T-cell (primary cell): ENCODE results near the gene KRTAP3-2. TPM values are rescaled to one million over a fixed set of nuclear protein-coding genes. Genes with fewer than 3 reads are reported as not detected.
"Not testable (repeated sequence)": the region's sequence is repeated elsewhere in the genome, so short reads cannot be mapped to it uniquely, and the experiment has no call there.

ENCODE experiments used
- ATAC-seq, 4 experiments: fragments of 200-7000 bp in 3 of 4; fragments of 150-1000 bp in 1 of 4; cut with Tn5 transposase; replicated peaks in 1 of 4; 1 replicate in 3 of 4; 2 replicates in 1 of 4; pipeline ENCODE4 v1.10.0; 2021; ENCODE audit warnings: moderate library complexity in 3 of 4, mild to moderate bottlenecking in 2 of 4, moderate number of reproducible peaks in 1 of 4
- CTCF ChIA-PET, 2 donors: fragments of 300-600 bp; sonication (Branson Sonifier 250); formaldehyde crosslinking; loops; one replicate each; lab custom pipeline; 2022; ENCODE audit warnings: antibody characterized with exemption in 2 of 2; lab: Charles Lee
- POLR2A ChIA-PET, 2 donors: fragments of 300-600 bp; sonication (Branson Sonifier 250); formaldehyde crosslinking; loops; one replicate each; lab custom pipeline; 2022; ENCODE audit warnings: antibody characterized with exemption in 2 of 2; lab: Charles Lee
- DNase-seq, 35 experiments: peaks; one replicate each; pipeline versions ENCODE4 v3.0.0 to v3.0.0-alpha.2; 2013 to 2023
- H3K27ac ChIP-seq: one replicate; pipeline ENCODE4 v1.5.1; 2013; ENCODE audit warnings: low read length
- H3K27me3 ChIP-seq, 2 experiments: replicated peaks in 1 of 2; 1 replicate in 1 of 2; 2 replicates in 1 of 2; pipeline versions ENCODE4 v1.6.1 to v1.7.0; 2013; ENCODE audit warnings: low read length in 1 of 2, mixed read lengths in 1 of 2; ENCODE audit not compliant: control insufficient read depth in 2 of 2, insufficient read depth in 2 of 2; ENCODE audit errors: extremely low read depth in 1 of 2
- H3K36me3 ChIP-seq, 2 donors: 1 replicate in 1 of 2; 2 replicates in 1 of 2; pipeline versions ENCODE4 v1.6.1 to v1.7.0; 2013; ENCODE audit warnings: low read length in 1 of 2; ENCODE audit not compliant: control insufficient read depth in 2 of 2, insufficient read depth in 1 of 2; ENCODE audit errors: extremely low read depth in 1 of 2
- H3K4me1 ChIP-seq, 2 experiments: 1 replicate in 1 of 2; 2 replicates in 1 of 2; pipeline versions ENCODE4 v1.6.1 to v1.7.0; 2013; ENCODE audit warnings: low read length in 2 of 2, mixed read lengths in 1 of 2; ENCODE audit not compliant: insufficient read depth in 2 of 2, control insufficient read depth in 1 of 2; ENCODE audit errors: extremely low read depth in 1 of 2
- H3K4me3 ChIP-seq, 2 donors: 1 replicate in 1 of 2; 2 replicates in 1 of 2; pipeline versions ENCODE4 v1.5.1 to v1.7.0; 2013; ENCODE audit warnings: mild to moderate bottlenecking in 2 of 2, low read length in 1 of 2, moderate library complexity in 1 of 2; ENCODE audit not compliant: control insufficient read depth in 1 of 2; ENCODE audit errors: extremely low read depth in 1 of 2
- H3K9me3 ChIP-seq: 2 replicates; pipeline ENCODE4 v1.7.0; 2013
- H3K27ac Mint-ChIP-seq, 2 donors: one replicate each; pipeline ENCODE4 v1.8.0; 2020 to 2021; ENCODE audit warnings: mild to moderate bottlenecking in 2 of 2, mixed read lengths in 2 of 2
- H3K27me3 Mint-ChIP-seq, 2 donors: one replicate each; pipeline ENCODE4 v1.8.0; 2021 to 2022; ENCODE audit warnings: mixed read lengths in 2 of 2
- H3K36me3 Mint-ChIP-seq: one replicate; pipeline ENCODE4 v1.8.0; 2021; ENCODE audit warnings: mixed read lengths
- H3K4me1 Mint-ChIP-seq, 3 donors: one replicate each; pipeline ENCODE4 v1.8.0; 2020 to 2022; ENCODE audit warnings: mixed read lengths in 3 of 3, mild to moderate bottlenecking in 1 of 3
- H3K4me3 Mint-ChIP-seq, 3 donors: one replicate each; pipeline ENCODE4 v1.8.0; 2020 to 2022; ENCODE audit warnings: mild to moderate bottlenecking in 3 of 3, mixed read lengths in 3 of 3, moderate library complexity in 3 of 3
- H3K9me3 Mint-ChIP-seq, 3 donors: one replicate each; pipeline ENCODE4 v1.8.0; 2020 to 2022; ENCODE audit warnings: mixed read lengths in 3 of 3
- WGBS: methylation state at CpG from one replicate; pipeline ENCODE4 v1.1.5; 2013; ENCODE audit warnings: missing lambda C conversion rate; ENCODE audit not compliant: insufficient coverage; 5-methylcytosine and 5-hydroxymethylcytosine counted together
- total RNA-seq, 35 experiments: library from RNA in 6 of 35; stranded (reverse) in 6 of 35; fragments of 120-200 nt in 1 of 35; gene quantifications; one replicate each; pipeline versions ENCODE4 v1.2.1 to v1.2.4 and lab custom pipeline; 2013 to 2026

KRTAP3-2 gene
- total RNA-seq, 5 donors from 2014 or later (not counting 1 experiment from before 2014, with no cell fraction given) = not detected

DNA sequence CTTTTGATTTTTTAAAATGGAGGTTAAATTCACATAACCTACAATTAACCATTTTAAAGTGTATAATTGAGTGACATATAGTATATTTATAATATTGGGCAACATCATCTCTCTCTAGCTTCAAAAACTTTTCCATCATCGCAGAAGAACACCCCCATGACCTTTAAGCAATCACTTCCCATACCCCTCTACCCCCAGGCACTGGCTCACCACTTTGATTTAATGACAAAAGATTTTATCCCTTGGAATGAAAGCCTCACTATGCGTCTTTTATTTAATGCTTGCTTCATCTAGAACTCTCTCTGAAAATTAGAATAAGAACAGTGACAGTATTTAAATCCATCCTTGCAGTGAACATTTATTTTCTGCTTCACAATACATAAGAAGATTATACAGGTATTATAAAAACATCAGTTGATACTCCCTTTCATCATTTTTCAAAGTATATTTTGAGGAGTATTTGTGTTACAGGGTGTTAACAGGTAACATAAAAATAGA lies 38.2 kb upstream of the KRTAP3-2 start:
- no peak overlapping the region for H3K27ac ChIP-seq
- ATAC-seq (no peak), DNase-seq (no peak)
- Mint-ChIP-seq H3K4me3 (no peak overlapping the region), H3K27me3 (peaks cover 22 to 25% of the 10 kb centered on the region in 2 donors), H3K9me3 (peaks cover 0 to 6% (median 0%) of the 10 kb centered on the region in 3 donors), H3K27ac (no peak overlapping the region), H3K4me1 (no peaks in the 10 kb centered on the region), H3K36me3 (no peaks in the 10 kb centered on the region)
- ChIA-PET CTCF (no interaction called here), POLR2A (no interaction called here)
- no peak overlapping the region for H3K4me3 ChIP-seq
- no peaks in the 10 kb centered on the region for H3K36me3 ChIP-seq
- H3K9me3 ChIP-seq = peaks cover 3% of the 10 kb centered on the region
- 83% methylated on average over 1 of the region's 2 CpGs for WGBS
- no peaks in the 10 kb centered on the region for H3K4me1 ChIP-seq
- H3K27me3 ChIP-seq = peaks cover 0 to 7% of the 10 kb centered on the region in 2 experiments

DNA sequence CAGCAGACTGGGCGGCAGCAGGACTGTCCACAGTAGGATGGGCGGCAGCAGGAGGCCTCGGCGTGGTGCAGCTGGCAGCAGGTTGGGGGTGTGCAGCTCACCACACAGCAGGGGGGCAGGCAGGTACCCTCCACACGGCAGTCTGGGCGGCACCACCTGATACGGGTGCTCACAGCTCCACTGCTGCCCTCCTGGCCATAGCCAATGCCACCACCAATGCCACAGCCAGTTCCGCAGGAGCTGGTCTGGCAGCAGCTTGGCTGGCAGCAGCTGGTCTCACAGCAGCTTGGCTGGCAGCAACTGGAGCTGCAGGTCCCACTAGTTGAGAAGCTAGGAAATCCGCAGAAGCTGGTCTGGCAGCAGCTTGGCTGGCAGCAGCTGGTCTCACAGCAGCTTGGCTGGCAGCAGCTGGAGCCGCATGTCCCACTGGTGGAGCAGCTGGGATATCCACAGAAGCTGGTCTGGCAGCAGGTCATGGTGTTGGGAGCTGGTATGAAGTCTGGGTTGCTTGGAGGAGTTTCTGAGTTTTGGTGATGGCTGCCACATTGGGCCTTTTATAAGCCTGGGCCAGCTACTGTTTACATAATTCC lies 34.7 kb upstream of the KRTAP3-2 start, which contains the start of gene KRTAP1-3:
Gene KRTAP1-3, minus strand, starts transcription at position 529 of the 590 bp plus-strand sequence. Its CDS starts 53 bp downstream, at position 476.
- H3K4me3 ChIP-seq, DNase-seq, ATAC-seq, H3K9me3 Mint-ChIP-seq, POLR2A ChIA-PET, H3K27me3 ChIP-seq, H3K27ac Mint-ChIP-seq, H3K4me1 Mint-ChIP-seq, H3K9me3 ChIP-seq, H3K27ac ChIP-seq, CTCF ChIA-PET, H3K4me1 ChIP-seq, H3K4me3 Mint-ChIP-seq, H3K36me3 ChIP-seq, H3K36me3 Mint-ChIP-seq: not testable (repeated sequence)
- peaks cover 18 to 28% of the 10 kb centered on the region in 2 donors for H3K27me3 Mint-ChIP-seq
- WGBS = 84% methylated on average over 7 of the region's 10 CpGs

DNA sequence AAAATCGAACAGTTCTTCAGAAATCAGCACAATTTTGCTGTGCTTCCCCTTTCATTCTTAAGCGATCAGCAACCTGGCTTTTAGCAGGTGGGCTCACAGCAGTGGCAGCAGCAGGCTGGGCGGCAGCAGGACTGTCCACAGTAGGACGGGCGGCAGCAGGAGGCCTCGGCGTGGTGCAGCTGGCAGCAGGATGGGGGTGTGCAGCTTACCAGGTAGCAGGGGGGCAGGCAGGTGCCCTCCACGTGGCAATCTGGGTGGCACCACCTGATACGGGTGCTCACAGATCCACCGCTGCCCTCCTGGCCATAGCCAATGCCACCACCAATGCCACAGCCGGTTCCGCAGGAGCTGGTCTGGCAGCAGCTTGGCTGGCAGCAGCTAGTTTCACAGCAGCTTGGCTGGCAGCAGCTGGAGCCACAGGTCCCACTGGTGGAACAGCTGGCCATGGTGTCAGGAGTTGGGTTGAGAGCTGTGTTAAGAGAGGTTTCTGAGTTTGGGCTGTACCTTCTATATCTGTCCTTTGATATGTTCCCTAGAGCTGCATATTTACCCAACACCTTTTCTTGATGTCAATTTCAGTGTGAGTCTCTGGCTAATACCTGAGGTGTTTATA lies 30.0 kb upstream of the KRTAP3-2 start, which contains the start of gene KRTAP1-4:
Gene KRTAP1-4, minus strand, starts transcription at position 563 of the 613 bp plus-strand sequence. Its CDS starts 117 bp downstream, at position 446.
- no peaks in the 10 kb centered on the region for H3K36me3 ChIP-seq
- H3K36me3 Mint-ChIP-seq = no peaks in the 10 kb centered on the region
- POLR2A ChIA-PET = no interaction called here
- H3K4me1 Mint-ChIP-seq = no peaks in the 10 kb centered on the region
- no peak for DNase-seq
- no peak within 1 kb of the TSS for H3K27ac ChIP-seq
- 68% methylated on average over 12 of the region's 12 CpGs for WGBS
- H3K4me1 ChIP-seq = no peaks in the 10 kb centered on the region
- no peaks in the 10 kb centered on the region for H3K9me3 Mint-ChIP-seq
- peaks cover 0 to 19% of the 10 kb centered on the region in 2 experiments for H3K27me3 ChIP-seq
- no peak within 1 kb of the TSS for H3K4me3 Mint-ChIP-seq
- CTCF ChIA-PET = interaction anchor here (0.6 kb wide), 2 partner anchors 61 to 520 kb away, joined by 3 read pairs; no protein-coding TSS in a partner anchor
- H3K9me3 ChIP-seq = no peaks in the 10 kb centered on the region
- H3K27ac Mint-ChIP-seq = no peak within 1 kb of the TSS
- ATAC-seq = no peak
- no peak within 1 kb of the TSS for H3K4me3 ChIP-seq
- H3K27me3 Mint-ChIP-seq = peaks cover 24 to 36% of the 10 kb centered on the region in 2 donors

DNA sequence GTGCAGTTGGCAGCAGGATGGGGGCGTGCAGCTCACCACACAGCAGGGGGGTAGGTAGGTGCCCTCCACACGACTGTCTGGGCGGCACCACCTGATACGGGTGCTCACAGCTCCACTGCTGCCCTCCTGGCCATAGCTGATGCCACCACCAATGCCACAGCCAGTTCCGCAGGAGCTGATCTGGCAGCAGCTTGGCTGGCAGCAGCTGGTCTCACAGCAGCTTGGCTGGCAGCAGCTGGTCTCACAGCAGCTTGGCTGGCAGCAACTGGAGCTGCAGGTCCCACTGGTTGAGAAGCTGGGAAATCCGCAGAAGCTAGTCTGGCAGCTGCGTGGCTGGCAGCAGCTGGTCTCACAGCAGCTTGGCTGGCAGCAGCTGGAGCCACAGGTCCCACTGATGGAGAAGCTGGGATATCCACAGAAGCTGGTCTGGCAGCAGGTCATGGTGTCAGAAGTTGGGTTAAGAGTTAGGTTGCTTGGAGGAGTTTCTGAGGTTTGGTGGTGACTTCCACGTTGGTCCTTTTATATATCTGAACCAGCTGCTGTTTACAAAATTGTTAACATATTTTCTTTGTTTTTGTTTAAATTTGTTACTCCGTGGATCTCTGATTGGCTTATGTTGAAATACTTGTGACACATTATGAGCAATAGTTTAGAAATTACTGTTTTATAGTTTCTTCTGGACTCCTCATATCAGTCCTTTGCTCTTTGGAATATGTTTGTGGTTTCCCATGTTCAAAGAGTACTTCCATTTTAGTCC lies 27.2 kb upstream of the KRTAP3-2 start, which contains the start of gene KRTAP1-5:
Gene KRTAP1-5, minus strand, starts transcription at position 494 of the 757 bp plus-strand sequence. Its CDS starts 53 bp downstream, at position 441.
- Histone ChIP-seq H3K9me3 (no peaks in the 10 kb centered on the region), H3K36me3 (no peaks in the 10 kb centered on the region), H3K4me1 (no peaks in the 10 kb centered on the region), H3K4me3 (no peak within 1 kb of the TSS), H3K27ac (no peak within 1 kb of the TSS), H3K27me3 (peaks cover 0 to 15% of the 10 kb centered on the region in 2 experiments)
- DNase-seq = no peak
- no peaks in the 10 kb centered on the region for H3K4me1 Mint-ChIP-seq
- ChIA-PET POLR2A (no interaction called here), CTCF (no interaction called here)
- H3K4me3 Mint-ChIP-seq = no peak within 1 kb of the TSS
- ATAC-seq = no peak
- no peak within 1 kb of the TSS for H3K27ac Mint-ChIP-seq
- WGBS = 81% methylated on average over 7 of the region's 9 CpGs
- peaks cover 18 to 27% of the 10 kb centered on the region in 2 donors for H3K27me3 Mint-ChIP-seq
- H3K9me3 Mint-ChIP-seq = no peaks in the 10 kb centered on the region
- no peaks in the 10 kb centered on the region for H3K36me3 Mint-ChIP-seq

DNA sequence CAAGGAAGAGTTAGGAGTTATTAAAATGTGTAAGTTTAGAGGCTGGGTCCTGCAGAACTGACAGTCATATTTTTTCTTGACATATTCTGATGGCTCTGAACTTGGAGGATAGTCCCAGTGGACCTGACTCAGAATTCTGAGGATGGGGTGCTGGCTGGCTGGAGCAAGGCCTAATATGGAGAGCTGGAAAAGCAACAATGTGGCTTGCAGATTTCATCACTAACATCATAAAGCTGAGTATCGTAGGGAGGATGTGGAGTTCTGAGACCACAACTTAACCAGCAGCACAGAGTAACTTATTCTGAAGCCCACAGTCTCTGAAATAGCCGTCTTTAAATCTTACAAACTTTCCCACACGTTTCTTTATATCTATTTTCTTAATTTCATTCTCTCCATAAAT lies 25.0 kb upstream of the KRTAP3-2 start:
- ChIA-PET POLR2A (no interaction called here), CTCF (no interaction called here)
- no peaks in the 10 kb centered on the region for H3K4me1 ChIP-seq
- DNase-seq = no peak
- H3K36me3 ChIP-seq = no peaks in the 10 kb centered on the region
- peaks cover 0 to 13% of the 10 kb centered on the region in 2 experiments for H3K27me3 ChIP-seq
- Mint-ChIP-seq H3K4me3 (no peak overlapping the region), H3K27me3 (peaks cover 14 to 23% of the 10 kb centered on the region in 2 donors), H3K27ac (no peak overlapping the region), H3K36me3 (no peaks in the 10 kb centered on the region), H3K4me1 (no peaks in the 10 kb centered on the region), H3K9me3 (peaks cover 0 to 4% (median 3%) of the 10 kb centered on the region in 3 donors)
- 49% methylated on average over 2 of the region's 3 CpGs for WGBS
- no peaks in the 10 kb centered on the region for H3K9me3 ChIP-seq
- ATAC-seq = no peak
- H3K27ac ChIP-seq = no peak overlapping the region
- H3K4me3 ChIP-seq = no peak overlapping the region

DNA sequence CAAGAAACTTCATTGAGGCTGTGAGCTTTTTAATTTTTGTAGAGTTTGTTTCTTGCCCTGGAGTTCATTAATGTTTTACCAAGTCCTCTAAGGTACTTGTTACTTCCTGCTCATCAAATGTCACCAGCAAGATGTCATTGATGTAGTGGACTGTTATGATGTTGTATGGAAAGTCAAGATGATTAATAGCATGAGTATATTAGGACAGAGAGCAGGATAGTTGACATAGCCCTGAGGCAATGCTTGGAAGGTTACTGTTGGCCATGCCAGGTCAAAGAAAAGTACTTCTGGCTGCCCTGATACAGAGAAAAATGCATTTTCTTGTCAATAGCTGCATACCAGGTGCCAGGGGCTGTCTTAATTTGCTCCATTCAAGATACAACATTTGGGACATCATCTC lies 20.6 kb upstream of the KRTAP3-2 start:
- no peak for DNase-seq
- Mint-ChIP-seq H3K36me3 (no peaks in the 10 kb centered on the region), H3K4me1 (no peaks in the 10 kb centered on the region), H3K4me3 (no peak overlapping the region), H3K9me3 (peaks cover 0 to 4% (median 3%) of the 10 kb centered on the region in 3 donors), H3K27ac (no peak overlapping the region), H3K27me3 (peaks cover 8 to 20% of the 10 kb centered on the region in 2 donors)
- POLR2A ChIA-PET = no interaction called here
- CTCF ChIA-PET = interaction anchor here in 1 of 2 donors (0.7 kb wide), 1 partner anchor 301 kb away, joined by 7 read pairs; no protein-coding TSS in a partner anchor
- Histone ChIP-seq H3K9me3 (no peaks in the 10 kb centered on the region), H3K27ac (no peak overlapping the region), H3K27me3 (no peaks in the 10 kb centered on the region), H3K4me3 (no peak overlapping the region), H3K36me3 (no peaks in the 10 kb centered on the region), H3K4me1 (no peaks in the 10 kb centered on the region)
- no peak for ATAC-seq
